ENCODE results near the gene KCTD3. TPM values are rescaled to one million over a fixed set of nuclear protein-coding genes. Genes with fewer than 3 reads are reported as not detected.

KCTD3 gene
- total and polyA plus RNA-seq, 2 donors, result 14.7 to 28.9 TPM

DNA sequence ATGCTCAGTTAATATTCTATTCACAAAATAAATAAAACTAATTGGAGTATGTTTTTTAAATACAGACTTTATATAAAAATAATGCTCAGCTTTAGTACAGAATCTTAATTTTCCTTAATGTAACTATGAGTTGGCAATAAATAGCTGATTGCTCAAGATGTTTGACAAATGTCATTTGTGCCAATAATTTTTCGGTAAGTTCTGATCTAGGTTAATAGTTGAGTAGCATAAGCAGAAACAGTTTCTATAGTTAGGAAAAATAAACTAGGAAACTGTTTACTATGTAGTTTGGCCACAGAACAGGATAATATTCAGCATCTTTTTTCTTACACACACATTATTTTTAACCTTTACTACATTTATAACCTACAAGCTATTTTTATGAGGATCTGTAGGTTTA, 40.3 kb downstream of the KCTD3 start:
- Histone ChIP-seq H3K27ac (ENCODE audit: low read depth in 1 of 2, low read length in 1 of 2) (no peak overlapping the region), H3K27me3 (ENCODE audit: control insufficient read depth in 2 of 2, insufficient read depth in 1 of 2, low read length in 1 of 2) (no peaks in the 10 kb centered on the region), H3K4me3 (ENCODE audit: low read length in 2 of 2) (no peak overlapping the region), H3K36me3 (ENCODE audit: control insufficient read depth in 2 of 2, insufficient read depth in 2 of 2, low read length in 1 of 2) (peaks cover 0 to 10% of the 10 kb centered on the region in 2 donors), H3K4me1 (ENCODE audit: control insufficient read depth in 2 of 2, insufficient read depth in 2 of 2, low read length in 2 of 2) (no peaks in the 10 kb centered on the region), H3K9me3 (ENCODE audit: control insufficient read depth in 2 of 2, insufficient read depth in 1 of 2, low read length in 1 of 2) (no peaks in the 10 kb centered on the region)
- no peak for DNase-seq (ENCODE audit: low read depth in 6 of 9, low spot score in 9 of 9)
- 95% methylated on average over 1 of the region's 1 CpG for WGBS

DNA sequence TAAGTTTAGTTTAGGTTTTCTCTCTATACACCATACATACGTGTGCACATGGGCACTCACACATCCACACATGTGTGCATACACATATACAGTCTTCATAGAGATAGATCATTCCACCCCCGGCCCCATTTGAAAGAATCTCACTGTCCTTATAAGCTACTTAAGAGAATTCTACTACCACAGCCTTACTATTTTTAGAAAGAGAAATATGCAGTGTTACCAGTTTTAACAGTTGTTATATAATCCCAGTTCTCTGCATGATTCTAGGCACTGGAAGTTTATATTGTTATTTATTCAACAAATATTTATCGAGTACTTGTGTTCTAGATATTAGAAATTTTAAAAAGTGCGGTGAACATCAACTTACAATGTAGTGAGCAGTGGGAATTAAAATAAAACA, 41.5 kb downstream of the KCTD3 start:
- Histone ChIP-seq H3K4me1 (ENCODE audit: control insufficient read depth in 2 of 2, insufficient read depth in 2 of 2, low read length in 2 of 2) (no peaks in the 10 kb centered on the region), H3K27ac (ENCODE audit: low read depth in 1 of 2, low read length in 1 of 2) (no peak overlapping the region), H3K27me3 (ENCODE audit: control insufficient read depth in 2 of 2, insufficient read depth in 1 of 2, low read length in 1 of 2) (no peaks in the 10 kb centered on the region), H3K9me3 (ENCODE audit: control insufficient read depth in 2 of 2, insufficient read depth in 1 of 2, low read length in 1 of 2) (no peaks in the 10 kb centered on the region), H3K4me3 (ENCODE audit: low read length in 2 of 2) (no peak overlapping the region), H3K36me3 (ENCODE audit: control insufficient read depth in 2 of 2, insufficient read depth in 2 of 2, low read length in 1 of 2) (peaks cover 5 to 16% of the 10 kb centered on the region in 2 donors)
- WGBS, result 96% methylated on average over 4 of the region's 4 CpGs
- no peak for DNase-seq (ENCODE audit: low read depth in 6 of 9, low spot score in 9 of 9)

DNA sequence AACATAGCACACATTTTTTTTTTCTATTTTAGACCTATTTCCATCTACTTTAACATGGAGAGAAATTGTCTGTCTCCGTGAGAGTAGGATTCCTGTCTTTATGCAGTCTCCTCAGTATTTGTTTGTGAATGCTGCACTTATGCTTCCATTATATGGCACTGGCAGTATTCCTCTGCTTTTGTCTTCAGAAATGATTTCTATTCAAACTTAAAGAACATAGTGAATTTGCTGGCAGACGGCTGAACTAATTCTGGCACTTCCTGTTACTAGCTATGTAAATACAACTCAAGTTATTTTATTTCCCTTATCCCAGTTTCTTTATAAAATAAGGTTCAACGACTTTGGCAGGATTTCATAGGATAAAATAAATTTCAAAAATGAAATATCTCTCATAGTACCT, 45.3 kb downstream of the KCTD3 start:
- DNase-seq (ENCODE audit: low read depth in 6 of 9, low spot score in 9 of 9), result no peak
- 88% methylated on average over 3 of the region's 3 CpGs for WGBS
- Histone ChIP-seq H3K4me1 (ENCODE audit: control insufficient read depth in 2 of 2, insufficient read depth in 2 of 2, low read length in 2 of 2) (no peaks in the 10 kb centered on the region), H3K27me3 (ENCODE audit: control insufficient read depth in 2 of 2, insufficient read depth in 1 of 2, low read length in 1 of 2) (no peaks in the 10 kb centered on the region), H3K4me3 (ENCODE audit: low read length in 2 of 2) (no peak overlapping the region), H3K27ac (ENCODE audit: low read depth in 1 of 2, low read length in 1 of 2) (no peak overlapping the region), H3K9me3 (ENCODE audit: control insufficient read depth in 2 of 2, insufficient read depth in 1 of 2, low read length in 1 of 2) (no peaks in the 10 kb centered on the region), H3K36me3 (ENCODE audit: control insufficient read depth in 2 of 2, insufficient read depth in 2 of 2, low read length in 1 of 2) (peaks cover 5 to 16% of the 10 kb centered on the region in 2 donors)

DNA sequence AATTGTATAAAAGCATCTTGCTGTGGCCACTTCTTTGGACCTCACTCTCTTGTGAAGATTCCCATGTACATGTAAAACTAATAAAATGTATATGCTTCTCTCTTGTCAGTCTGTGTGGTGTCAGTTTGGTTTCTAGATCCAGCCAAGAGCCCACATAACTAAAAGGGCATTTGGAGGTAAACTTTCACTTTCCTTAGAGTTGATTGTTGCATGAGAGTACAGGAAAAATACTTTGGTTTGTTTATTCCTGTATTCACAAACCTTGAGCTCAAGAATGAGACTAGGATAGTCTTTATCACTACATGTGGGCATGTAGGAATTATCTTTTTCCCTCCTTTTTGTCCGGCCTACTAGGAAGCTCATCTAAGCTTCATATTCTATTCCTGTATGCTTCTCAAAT, 50.9 kb downstream of the KCTD3 start:
- Histone ChIP-seq H3K27me3 (ENCODE audit: control insufficient read depth in 2 of 2, insufficient read depth in 1 of 2, low read length in 1 of 2) (no peaks in the 10 kb centered on the region), H3K9me3 (ENCODE audit: control insufficient read depth in 2 of 2, insufficient read depth in 1 of 2, low read length in 1 of 2) (no peaks in the 10 kb centered on the region), H3K4me1 (ENCODE audit: control insufficient read depth in 2 of 2, insufficient read depth in 2 of 2, low read length in 2 of 2) (no peaks in the 10 kb centered on the region), H3K4me3 (ENCODE audit: low read length in 2 of 2) (no peak overlapping the region), H3K27ac (ENCODE audit: low read depth in 1 of 2, low read length in 1 of 2) (no peak overlapping the region), H3K36me3 (ENCODE audit: control insufficient read depth in 2 of 2, insufficient read depth in 2 of 2, low read length in 1 of 2) (peaks cover 3 to 8% of the 10 kb centered on the region in 2 donors)
- DNase-seq (ENCODE audit: low read depth in 6 of 9, low spot score in 9 of 9), result no peak
- 94% methylated on average over 1 of the region's 1 CpG for WGBS

DNA sequence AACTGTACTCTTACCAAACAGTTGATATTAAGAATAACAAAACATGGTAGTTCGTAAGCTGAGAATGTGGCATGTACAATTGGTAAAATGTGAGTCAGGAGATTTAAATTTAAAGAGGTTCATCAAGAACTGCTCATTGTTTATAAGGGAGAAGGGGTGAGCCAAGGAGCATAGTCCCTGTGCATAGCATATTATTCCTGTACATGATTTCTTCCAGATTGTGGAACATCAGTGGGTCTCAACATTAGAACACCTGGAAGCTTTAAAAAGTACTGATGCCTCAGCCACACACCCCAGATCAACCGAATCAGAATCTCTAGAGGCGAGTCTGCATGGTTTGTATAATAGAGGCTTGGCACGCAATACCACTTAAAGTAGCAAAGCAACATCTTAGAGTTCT, 56.1 kb downstream of the KCTD3 start:
- no peak for DNase-seq (ENCODE audit: low read depth in 6 of 9, low spot score in 9 of 9)
- Histone ChIP-seq H3K9me3 (ENCODE audit: control insufficient read depth in 2 of 2, insufficient read depth in 1 of 2, low read length in 1 of 2) (no peaks in the 10 kb centered on the region), H3K4me3 (ENCODE audit: low read length in 2 of 2) (no peak overlapping the region), H3K36me3 (ENCODE audit: control insufficient read depth in 2 of 2, insufficient read depth in 2 of 2, low read length in 1 of 2) (peaks cover 0 to 4% of the 10 kb centered on the region in 2 donors), H3K4me1 (ENCODE audit: control insufficient read depth in 2 of 2, insufficient read depth in 2 of 2, low read length in 2 of 2) (no peaks in the 10 kb centered on the region), H3K27ac (ENCODE audit: low read depth in 1 of 2, low read length in 1 of 2) (no peak overlapping the region), H3K27me3 (ENCODE audit: control insufficient read depth in 2 of 2, insufficient read depth in 1 of 2, low read length in 1 of 2) (no peaks in the 10 kb centered on the region)
- WGBS, result 98% methylated on average over 4 of the region's 4 CpGs

DNA sequence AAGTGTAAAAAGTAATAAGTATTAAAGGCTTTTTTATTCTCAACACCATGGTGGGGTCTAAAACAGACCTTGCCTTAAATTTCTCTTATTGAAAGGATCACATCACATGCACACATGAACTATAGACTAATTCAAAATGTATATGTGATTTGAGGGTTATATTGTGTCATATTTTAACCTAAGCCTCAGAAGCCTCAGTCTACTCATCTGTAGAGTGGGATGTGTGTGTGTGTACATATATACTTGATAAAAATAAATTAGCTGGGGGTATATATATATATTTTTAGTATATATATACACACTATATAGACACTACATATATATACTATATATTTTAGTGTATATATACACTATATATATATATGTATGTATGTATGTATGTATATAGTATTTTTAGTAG, 58.8 kb downstream of the KCTD3 start:
- no peaks in the 10 kb centered on the region for H3K4me1 ChIP-seq (ENCODE audit: control insufficient read depth in 2 of 2, insufficient read depth in 2 of 2, low read length in 2 of 2)
- no peak overlapping the region for H3K27ac ChIP-seq (ENCODE audit: low read depth in 1 of 2, low read length in 1 of 2)
- no peaks in the 10 kb centered on the region for H3K36me3 ChIP-seq (ENCODE audit: control insufficient read depth in 2 of 2, insufficient read depth in 2 of 2, low read length in 1 of 2)
- no peak overlapping the region for H3K4me3 ChIP-seq (ENCODE audit: low read length in 2 of 2)
- no peaks in the 10 kb centered on the region for H3K27me3 ChIP-seq (ENCODE audit: control insufficient read depth in 2 of 2, insufficient read depth in 1 of 2, low read length in 1 of 2)
- no peaks in the 10 kb centered on the region for H3K9me3 ChIP-seq (ENCODE audit: control insufficient read depth in 2 of 2, insufficient read depth in 1 of 2, low read length in 1 of 2)
- DNase-seq (ENCODE audit: low read depth in 6 of 9, low spot score in 9 of 9), result no peak

DNA sequence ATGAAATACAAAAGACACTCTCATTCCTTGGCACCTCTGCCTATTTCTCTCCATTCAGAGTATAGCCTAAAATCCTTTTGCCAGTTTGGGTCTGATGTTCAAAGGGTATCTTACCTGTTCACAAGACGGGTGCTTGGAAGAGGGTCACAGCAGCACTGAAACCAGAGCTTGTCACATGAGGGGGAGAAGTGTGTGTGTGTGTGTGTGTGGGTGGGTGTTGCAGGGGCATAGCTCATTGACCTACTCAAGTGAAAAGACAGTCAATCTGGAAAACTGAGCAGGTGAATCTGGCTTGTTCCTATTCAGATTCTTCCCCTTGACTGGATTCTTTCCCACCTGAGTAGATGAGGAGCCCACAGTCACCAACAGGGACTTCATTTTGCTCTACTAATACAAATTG, 63.9 kb downstream of the KCTD3 start:
- Histone ChIP-seq H3K9me3 (ENCODE audit: control insufficient read depth in 2 of 2, insufficient read depth in 1 of 2, low read length in 1 of 2) (no peaks in the 10 kb centered on the region), H3K36me3 (ENCODE audit: control insufficient read depth in 2 of 2, insufficient read depth in 2 of 2, low read length in 1 of 2) (no peaks in the 10 kb centered on the region), H3K4me1 (ENCODE audit: control insufficient read depth in 2 of 2, insufficient read depth in 2 of 2, low read length in 2 of 2) (no peaks in the 10 kb centered on the region), H3K4me3 (ENCODE audit: low read length in 2 of 2) (no peak overlapping the region), H3K27ac (ENCODE audit: low read depth in 1 of 2, low read length in 1 of 2) (peak overlapping the region in 1 of 2 donors; percentile 1), H3K27me3 (ENCODE audit: control insufficient read depth in 2 of 2, insufficient read depth in 1 of 2, low read length in 1 of 2) (no peaks in the 10 kb centered on the region)
- WGBS, result 85% methylated on average over 1 of the region's 1 CpG
- DNase-seq (ENCODE audit: low read depth in 6 of 9, low spot score in 9 of 9), result no peak

DNA sequence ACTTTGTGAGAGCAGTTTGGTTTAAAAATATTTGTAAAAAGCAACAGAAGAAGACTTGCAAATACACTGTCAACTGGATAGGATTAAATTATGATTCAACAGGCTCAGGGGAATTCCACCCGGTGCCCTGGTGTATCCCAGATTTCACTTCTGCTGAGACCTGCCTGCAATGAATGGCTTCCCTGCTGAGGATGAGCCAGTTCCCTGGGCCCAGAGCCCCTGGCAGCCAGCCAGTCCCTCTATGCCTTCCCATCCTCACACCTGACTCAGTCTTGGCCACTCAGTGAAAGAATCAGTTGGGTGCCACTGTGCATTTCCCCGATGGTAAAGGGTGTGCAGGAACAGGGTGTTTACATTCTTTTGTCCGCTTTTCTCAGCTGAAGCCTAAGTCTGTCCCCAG, 64.4 kb downstream of the KCTD3 start:
- Histone ChIP-seq H3K9me3 (ENCODE audit: control insufficient read depth in 2 of 2, insufficient read depth in 1 of 2, low read length in 1 of 2) (no peaks in the 10 kb centered on the region), H3K4me3 (ENCODE audit: low read length in 2 of 2) (no peak overlapping the region), H3K27me3 (ENCODE audit: control insufficient read depth in 2 of 2, insufficient read depth in 1 of 2, low read length in 1 of 2) (no peaks in the 10 kb centered on the region), H3K27ac (ENCODE audit: low read depth in 1 of 2, low read length in 1 of 2) (peak overlapping the region in 1 of 2 donors; percentile 1), H3K4me1 (ENCODE audit: control insufficient read depth in 2 of 2, insufficient read depth in 2 of 2, low read length in 2 of 2) (no peaks in the 10 kb centered on the region), H3K36me3 (ENCODE audit: control insufficient read depth in 2 of 2, insufficient read depth in 2 of 2, low read length in 1 of 2) (no peaks in the 10 kb centered on the region)
- 82% methylated on average over 3 of the region's 3 CpGs for WGBS
- DNase-seq (ENCODE audit: low read depth in 6 of 9, low spot score in 9 of 9), result peak in 2 of 9 donors; percentile 4 to 22

DNA sequence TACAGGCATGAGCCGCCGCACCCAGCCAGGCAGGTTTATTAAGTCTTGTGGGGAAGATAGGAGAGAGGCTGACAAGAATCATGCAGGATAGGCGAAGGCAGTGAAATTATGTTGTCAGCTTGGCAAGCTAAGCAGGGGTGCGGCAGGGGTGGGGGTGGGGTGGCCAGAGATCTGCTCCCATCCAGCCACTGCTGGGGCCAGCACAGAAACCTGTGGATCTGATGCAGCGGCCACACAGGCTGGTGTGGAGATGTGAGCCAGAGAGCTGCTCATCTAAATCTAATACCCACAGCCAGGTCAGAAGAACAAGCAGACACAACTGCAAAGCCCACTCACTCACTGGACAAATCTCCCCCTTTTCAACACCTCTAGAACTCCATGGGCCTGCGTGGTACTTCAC, 68.7 kb downstream of the KCTD3 start:
- no peaks in the 10 kb centered on the region for H3K9me3 ChIP-seq (ENCODE audit: control insufficient read depth in 2 of 2, insufficient read depth in 1 of 2, low read length in 1 of 2)
- DNase-seq (ENCODE audit: low read depth in 6 of 9, low spot score in 9 of 9), result no peak
- H3K27me3 ChIP-seq (ENCODE audit: control insufficient read depth in 2 of 2, insufficient read depth in 1 of 2, low read length in 1 of 2), result no peaks in the 10 kb centered on the region
- 95% methylated on average over 6 of the region's 6 CpGs for WGBS
- H3K27ac ChIP-seq (ENCODE audit: low read depth in 1 of 2, low read length in 1 of 2), result no peak overlapping the region
- H3K4me3 ChIP-seq (ENCODE audit: low read length in 2 of 2), result no peak overlapping the region
- no peaks in the 10 kb centered on the region for H3K4me1 ChIP-seq (ENCODE audit: control insufficient read depth in 2 of 2, insufficient read depth in 2 of 2, low read length in 2 of 2)
- H3K36me3 ChIP-seq (ENCODE audit: control insufficient read depth in 2 of 2, insufficient read depth in 2 of 2, low read length in 1 of 2), result no peaks in the 10 kb centered on the region
